HepG2 (cell line): ENCODE data around the gene SGIP1. TPM values are rescaled to one million over a fixed set of nuclear protein-coding genes. Genes with fewer than 3 reads are reported as not detected.

Experiments used
- ATAC-seq: fragments of 200-7000 bp; cut with Tn5 transposase; 3 replicates; pipeline ENCODE4 v1.9.1; 2020; ENCODE audit warnings: mild to moderate bottlenecking, moderate library complexity
- BruUV-seq: library from RNA; stranded (reverse); fragments of 400-500 nt; replicated peaks from 2 replicates; lab custom pipeline; 2021; lab: Mats Ljungman, UMichigan
- CTCF ChIA-PET: fragments of 300-600 bp; formaldehyde crosslinking; extraction: SDS; loops from one replicate; lab custom pipeline; 2021; ENCODE audit warnings: low total read pairs, inconsistent platforms, low intra/inter-chr PET ratio; lab: Yijun Ruan, JAX
- POLR2A ChIA-PET: fragments of 350-600 bp; sonication (Branson Sonifier 250); formaldehyde crosslinking; loops from one replicate; lab custom pipeline; 2020; ENCODE audit warnings: antibody characterized with exemption, inconsistent platforms; lab: Yijun Ruan, JAX
- DNase-seq: peaks from one replicate; pipeline ENCODE4 v3.0.0-alpha.2; 2015; ENCODE audit warnings: low spot score
- FAIRE-seq: peaks from 3 replicates; lab custom pipeline; 2011; peaks lifted over from hg19 to GRCh38; lab: Jason Lieb, UNC
- H2AFZ ChIP-seq: one replicate; pipeline ENCODE4 v1.6.1; 2011; ENCODE audit warnings: low read length, inconsistent platforms
- H3K27ac ChIP-seq: fragments of 300-600 bp; 3 replicates; pipeline ENCODE4 v1.8.0; 2011; ENCODE audit warnings: mixed run types, mild to moderate bottlenecking, mixed read lengths, low read length, inconsistent platforms; ENCODE audit not compliant: insufficient read depth; ENCODE audit errors: extremely low read length
- H3K27me3 ChIP-seq, 2 experiments: fragments of 200-600 bp in 1 of 2; 2 replicates in 1 of 2; 3 replicates in 1 of 2; pipeline versions ENCODE4 v1.6.0 to v1.8.0; 2011; ENCODE audit warnings: low read length in 2 of 2, mild to moderate bottlenecking in 2 of 2, moderate library complexity in 2 of 2, inconsistent platforms in 1 of 2; ENCODE audit not compliant: insufficient read depth in 2 of 2, control insufficient read depth in 1 of 2
- H3K36me3 ChIP-seq, 2 experiments: fragments of 200-600 bp in 1 of 2; replicated peaks in 1 of 2; 2 replicates in 1 of 2; 3 replicates in 1 of 2; pipeline versions ENCODE4 v1.5.1 to v1.8.0; 2011; ENCODE audit warnings: low read length in 2 of 2, inconsistent platforms in 1 of 2; ENCODE audit not compliant: insufficient read depth in 2 of 2, control insufficient read depth in 1 of 2
- H3K4me1 ChIP-seq: 2 replicates; pipeline ENCODE4 v1.5.1; 2012; ENCODE audit warnings: low read length, inconsistent platforms; ENCODE audit not compliant: insufficient read depth
- H3K4me2 ChIP-seq: 2 replicates; pipeline ENCODE4 v1.6.0; 2011; ENCODE audit warnings: low read depth, low read length, inconsistent platforms
- H3K4me3 ChIP-seq, 3 experiments: fragments of 200-600 bp in 1 of 3; sonication (generic), shearing (Covaris generic) in 1 of 3; replicated peaks in 1 of 3; 2 replicates each; pipeline ENCODE4 v1.5.1; 2011 to 2016; ENCODE audit warnings: low read length in 3 of 3, inconsistent platforms in 2 of 3, low read depth in 2 of 3, mild to moderate bottlenecking in 2 of 3, control low read depth in 1 of 3, mixed read lengths in 1 of 3; ENCODE audit not compliant: insufficient read depth in 1 of 3
- H3K79me2 ChIP-seq: one replicate; pipeline ENCODE4 v1.6.1; 2011; ENCODE audit warnings: low read length, inconsistent platforms; ENCODE audit not compliant: insufficient read depth
- H3K9ac ChIP-seq: 2 replicates; pipeline ENCODE4 v1.6.0; 2011; ENCODE audit warnings: mild to moderate bottlenecking, low read depth, low read length, inconsistent platforms; ENCODE audit not compliant: insufficient read depth
- H3K9me3 ChIP-seq: 2 replicates; pipeline ENCODE4 v1.5.1; 2012; ENCODE audit warnings: mild to moderate bottlenecking, low read length
- H4K20me1 ChIP-seq: 2 replicates; pipeline ENCODE4 v1.6.0; 2011; ENCODE audit warnings: inconsistent platforms, mild to moderate bottlenecking, low read length, moderate library complexity; ENCODE audit not compliant: insufficient read depth
- AGO1 ChIP-seq: fragments of 200-400 bp; formaldehyde crosslinking; IDR thresholded peaks from 2 replicates; pipeline ENCODE4 v1.6.1; 2017; ENCODE audit warnings: mild to moderate bottlenecking, low read depth, low read length, moderate library complexity; ENCODE audit not compliant: poor library complexity, severe bottlenecking
- SMAD9 ChIP-seq: sonication (generic); formaldehyde crosslinking; IDR thresholded peaks from 2 replicates; pipeline ENCODE4 v1.5.1; 2020; ENCODE audit warnings: mild to moderate bottlenecking, missing genetic modification reagents
- SP5 ChIP-seq: IDR thresholded peaks from 2 replicates; pipeline ENCODE4 v1.6.1; 2016; ENCODE audit warnings: low read depth, borderline replicate concordance
- ZNF3 ChIP-seq: IDR thresholded peaks from 2 replicates; pipeline ENCODE4 v1.7.0; 2017; ENCODE audit warnings: inconsistent platforms
- ZNF318 ChIP-seq: sonication (generic); formaldehyde crosslinking; IDR thresholded peaks from 2 replicates; pipeline ENCODE4 v1.4.0; 2020; ENCODE audit warnings: mild to moderate bottlenecking, missing genetic modification reagents
- ZNF503 ChIP-seq: sonication (generic); formaldehyde crosslinking; IDR thresholded peaks from 2 replicates; pipeline ENCODE4 v1.4.0; 2020; ENCODE audit warnings: missing genetic modification reagents
- ZNF574 ChIP-seq: sonication (generic); formaldehyde crosslinking; IDR thresholded peaks from 2 replicates; pipeline ENCODE4 v1.4.0; 2020; ENCODE audit warnings: missing genetic modification reagents
- ZNF616 ChIP-seq: sonication (generic); formaldehyde crosslinking; IDR thresholded peaks from 2 replicates; pipeline ENCODE4 v1.5.0; 2020; ENCODE audit warnings: low read depth, mild to moderate bottlenecking, missing genetic modification reagents
- ZNF709 ChIP-seq: sonication (generic); formaldehyde crosslinking; IDR thresholded peaks from 2 replicates; pipeline ENCODE4 v1.5.0; 2020; ENCODE audit warnings: mild to moderate bottlenecking, missing genetic modification reagents
- ZNF816 ChIP-seq: sonication (generic); formaldehyde crosslinking; IDR thresholded peaks from 2 replicates; pipeline ENCODE4 v1.8.0; 2022; ENCODE audit warnings: missing genetic modification reagents, mild to moderate bottlenecking, borderline replicate concordance
- ZNF83 ChIP-seq: sonication (generic); formaldehyde crosslinking; IDR thresholded peaks from 2 replicates; pipeline ENCODE4 v1.4.0; 2020; ENCODE audit warnings: missing genetic modification reagents, mild to moderate bottlenecking, borderline replicate concordance
- WGBS: methylation state at CpG from one replicate; pipeline ENCODE4 v1.1.6; 2017; ENCODE audit warnings: low lambda C conversion rate; 5-methylcytosine and 5-hydroxymethylcytosine counted together
- in situ Hi-C: cut with HindIII; loops from 2 replicates; pipeline ENCODE4 v1.10.0; 2017; ENCODE audit warnings: low pct_unique_long_range_greater_than_20kb; ENCODE audit not compliant: extremely low pct_ligation_motif_present
- intact Hi-C: fragments of 100-400 bp; cut with micrococcal nuclease; formaldehyde crosslinking; loops from one replicate; pipeline ENCODE4 v1.10.0; 2022; ENCODE audit not compliant: unreplicated experiment
- polyA plus RNA-seq, 8 experiments: library from polyadenylated mRNA; depleted of rRNA in 3 of 8; stranded (reverse) in 7 of 8; unstranded in 1 of 8; fragments of >200 nt; fragmentation: Illumina TruSeq in 4 of 8; extraction: Trizol in 4 of 8; gene quantifications; 2 replicates each; pipeline versions ENCODE4 v1.2.1 to v1.2.3, GENCODE V29; 2011 to 2016; ENCODE audit warnings: low read depth in 4 of 8, missing spikeins in 1 of 8, mixed read lengths in 1 of 8; ENCODE audit not compliant: insufficient read depth in 1 of 8
- total RNA-seq, 5 experiments: library from RNA; depleted of rRNA; stranded (reverse); fragments of >200 nt; fragmentation: Illumina TruSeq; extraction: Trizol; gene quantifications; 2 replicates each; pipeline ENCODE4 v1.2.3, GENCODE V29; 2016; ENCODE audit warnings: low read depth in 1 of 5

SGIP1 gene
- total and polyA plus RNA-seq, 2 of the 13 experiments (the other 11 are each of a cell fraction or from before 2014, with no cell fraction given) = not detected

- TF ChIP-seq ZNF503 (CRISPR knock-in tag) = no peak
These were observed 241.7 kb downstream of the SGIP1 start (continued) for GRCh38 chr1:66775646-66776045.

GRCh38 chr1:66777831-66778230 lies 243.9 kb downstream of the SGIP1 start:
- intact Hi-C loops (no loop called here), in situ Hi-C loops (no loop called here)
- no peak for DNase-seq
- H4K20me1 ChIP-seq = no peaks in the 10 kb centered on the region
- FAIRE-seq = no peak
- 5% methylated on average over 3 of the region's 3 CpGs for WGBS
- ChIA-PET CTCF (no interaction called here), POLR2A (no interaction called here)
- no TSS peak for BruUV-seq
- ATAC-seq = no peak
- H2AFZ ChIP-seq = no peak overlapping the region
- no peak overlapping the region for H3K4me2 ChIP-seq
- no peak overlapping the region for H3K27ac ChIP-seq
- no peaks in the 10 kb centered on the region for H3K27me3 ChIP-seq
- H3K36me3 ChIP-seq = no peaks in the 10 kb centered on the region
- no peaks in the 10 kb centered on the region for H3K9me3 ChIP-seq
- H3K4me1 ChIP-seq = no peaks in the 10 kb centered on the region
- H3K4me3 ChIP-seq = no peak overlapping the region
- no peaks in the 10 kb centered on the region for H3K79me2 ChIP-seq
- no peak overlapping the region for H3K9ac ChIP-seq
- no peak for TF ChIP-seq ZNF83 (CRISPR knock-in tag)
- no peak for TF ChIP-seq ZNF574 (CRISPR knock-in tag)
- TF ChIP-seq SP5 (CRISPR knock-in tag) = no peak
- no peak for TF ChIP-seq ZNF3
- TF ChIP-seq AGO1 = no peak
- TF ChIP-seq ZNF318 (CRISPR knock-in tag) = no peak
- no peak for TF ChIP-seq ZNF616 (CRISPR knock-in tag)
- TF ChIP-seq ZNF709 (CRISPR knock-in tag) = no peak
- TF ChIP-seq SMAD9 (CRISPR knock-in tag) = no peak
- no peak for TF ChIP-seq ZNF816 (CRISPR knock-in tag)
